ENCODE results near the gene ITPR2. TPM values are rescaled to one million over a fixed set of nuclear protein-coding genes. Genes with fewer than 3 reads are reported as not detected.

Gene ITPR2
- total RNA-seq, 1 donor from 2014 or later = 48.1 TPM

DNA sequence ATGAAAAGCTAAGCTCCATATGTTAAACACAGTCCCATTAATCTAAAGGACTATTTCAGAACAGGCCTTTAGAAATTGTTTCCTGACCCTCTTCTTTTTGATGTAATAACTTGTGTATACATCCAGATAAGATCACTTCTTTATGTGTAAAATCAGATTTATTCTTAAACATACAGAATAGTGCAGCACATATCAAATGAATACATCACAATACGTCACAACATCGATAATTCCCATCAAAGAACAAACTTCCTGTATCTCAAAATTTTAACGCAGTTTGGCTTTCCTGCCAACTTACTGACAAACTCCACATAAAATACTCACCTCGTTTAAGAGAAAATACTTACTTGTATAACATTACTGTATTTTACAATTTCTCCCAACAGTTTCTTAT, 108.7 kb downstream of the ITPR2 start:
- Histone ChIP-seq H3K4me1 (peaks cover 17% of the 10 kb centered on the region), H3K36me3 (no peaks in the 10 kb centered on the region), H3K4me3 (no peak overlapping the region), H3K27ac (no peak overlapping the region), H3K9me3 (no peaks in the 10 kb centered on the region), H3K27me3 (no peaks in the 10 kb centered on the region)
- DNase-seq (ENCODE audit: extremely low spot score in 2 of 2) = no peak
- intact Hi-C loops (cut with DNase I) = no loop called here
- TF ChIP-seq CTCF (IDR thresholded peaks at IDR 0.05) = no peak
- TF ChIP-seq POLR2AphosphoS5 (IDR thresholded peaks at IDR 0.05; ENCODE audit: insufficient read depth in 1 of 2, low read depth in 1 of 2) = no peak
- no peak for TF ChIP-seq POLR2A (IDR thresholded peaks at IDR 0.05)

DNA sequence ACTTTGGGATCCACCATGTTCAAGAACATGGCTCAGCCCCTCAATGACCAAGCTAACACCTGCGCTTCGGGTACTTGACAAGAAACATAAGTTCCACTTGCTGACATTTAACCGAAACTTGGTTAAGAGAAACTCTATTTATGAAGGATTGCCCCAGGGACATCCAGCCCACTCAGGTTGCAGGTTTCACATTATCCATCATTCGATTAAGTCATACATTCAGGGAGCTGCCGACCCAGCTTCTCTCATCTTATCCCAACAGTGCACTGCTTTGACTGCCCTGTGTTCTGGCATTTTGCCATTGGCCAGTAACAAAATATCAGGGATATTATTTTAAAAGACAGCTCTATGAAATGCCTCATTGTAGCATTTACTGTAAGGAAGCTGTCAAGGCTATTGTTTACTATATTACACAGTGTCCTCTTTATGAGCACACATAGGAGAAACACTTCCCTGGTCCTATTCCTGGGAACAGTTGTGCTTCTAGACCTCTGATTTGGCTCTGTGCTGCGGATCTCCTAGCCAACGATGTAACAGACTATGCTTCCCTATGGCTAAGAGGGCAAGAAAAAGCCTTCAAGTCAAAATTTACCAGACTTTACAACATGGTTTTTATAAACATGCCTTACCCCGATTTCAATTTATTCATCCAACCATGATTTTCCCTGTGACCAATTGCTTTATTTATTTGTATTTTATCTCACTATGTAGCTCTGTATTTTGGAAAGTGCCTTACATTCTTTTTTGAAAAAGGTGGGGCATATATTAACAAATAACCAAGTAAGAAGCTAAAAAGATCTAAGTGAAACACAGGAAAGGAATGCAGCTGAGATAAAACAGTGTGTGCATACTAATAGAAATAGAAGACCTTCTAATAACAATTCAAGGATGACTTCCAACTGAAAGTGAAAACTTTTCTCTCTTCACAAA, 109.3 kb downstream of the ITPR2 start:
- no peaks in the 10 kb centered on the region for H3K27me3 ChIP-seq
- no peak overlapping the region for H3K4me3 ChIP-seq
- TF ChIP-seq POLR2AphosphoS5 (IDR thresholded peaks at IDR 0.05; ENCODE audit: insufficient read depth in 1 of 2, low read depth in 1 of 2) = no peak
- TF ChIP-seq POLR2A (IDR thresholded peaks at IDR 0.05) = no peak
- no peak for TF ChIP-seq CTCF (IDR thresholded peaks at IDR 0.05)
- no peaks in the 10 kb centered on the region for H3K9me3 ChIP-seq
- no peak overlapping the region for H3K27ac ChIP-seq
- no peaks in the 10 kb centered on the region for H3K36me3 ChIP-seq
- intact Hi-C loops (cut with DNase I) = no loop called here
- DNase-seq (ENCODE audit: extremely low spot score in 2 of 2) = no peak
- H3K4me1 ChIP-seq = peaks cover 17% of the 10 kb centered on the region

GRCh38 chr12:26721800-26722199, 111.2 kb downstream of the ITPR2 start:
- no peak for DNase-seq (ENCODE audit: extremely low spot score in 2 of 2)
- intact Hi-C loops (cut with DNase I) = no loop called here
- Histone ChIP-seq H3K4me1 (peaks cover 17% of the 10 kb centered on the region), H3K27ac (no peak overlapping the region), H3K36me3 (no peaks in the 10 kb centered on the region), H3K27me3 (no peaks in the 10 kb centered on the region), H3K4me3 (no peak overlapping the region), H3K9me3 (no peaks in the 10 kb centered on the region)
- TF ChIP-seq POLR2A (IDR thresholded peaks at IDR 0.05) (no peak), POLR2AphosphoS5 (IDR thresholded peaks at IDR 0.05; ENCODE audit: insufficient read depth in 1 of 2, low read depth in 1 of 2) (no peak), CTCF (IDR thresholded peaks at IDR 0.05) (no peak)

- intact Hi-C loops (cut with DNase I) = no loop called here
- no peak overlapping the region for H3K4me3 ChIP-seq
- TF ChIP-seq CTCF (IDR thresholded peaks at IDR 0.05) (no peak), POLR2A (IDR thresholded peaks at IDR 0.05) (no peak), POLR2AphosphoS5 (IDR thresholded peaks at IDR 0.05; ENCODE audit: insufficient read depth in 1 of 2, low read depth in 1 of 2) (no peak)
- no peak overlapping the region for H3K27ac ChIP-seq
- peaks cover 17% of the 10 kb centered on the region for H3K4me1 ChIP-seq
- no peaks in the 10 kb centered on the region for H3K9me3 ChIP-seq
- H3K36me3 ChIP-seq = no peaks in the 10 kb centered on the region
- no peaks in the 10 kb centered on the region for H3K27me3 ChIP-seq
- no peak for DNase-seq (ENCODE audit: extremely low spot score in 2 of 2)
Observed at GRCh38 chr12:26719852-26720251, 113.1 kb downstream of the ITPR2 start.

DNA sequence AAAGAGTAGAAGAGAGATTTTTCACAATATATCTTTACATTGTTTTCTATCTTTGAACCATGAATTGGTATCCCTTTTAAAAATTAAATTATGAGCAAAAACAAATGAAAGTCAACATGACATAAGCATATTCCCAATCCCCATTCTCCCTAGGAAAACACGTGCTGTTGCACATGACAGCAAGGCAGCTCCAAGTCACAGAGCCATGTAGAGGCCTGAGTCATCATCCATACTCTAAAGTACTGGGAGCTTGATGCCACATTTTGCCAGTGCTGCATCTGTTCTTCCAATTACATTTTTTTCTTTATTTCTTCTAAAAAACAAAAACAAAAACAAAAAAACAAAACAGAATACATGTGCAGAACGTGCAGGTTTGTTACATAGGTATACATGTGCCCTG, 115.2 kb downstream of the ITPR2 start:
- no peaks in the 10 kb centered on the region for H3K4me1 ChIP-seq
- intact Hi-C loops (cut with DNase I) = no loop called here
- TF ChIP-seq CTCF (IDR thresholded peaks at IDR 0.05) (no peak), POLR2A (IDR thresholded peaks at IDR 0.05) (no peak), POLR2AphosphoS5 (IDR thresholded peaks at IDR 0.05; ENCODE audit: insufficient read depth in 1 of 2, low read depth in 1 of 2) (no peak)
- DNase-seq (ENCODE audit: extremely low spot score in 2 of 2) = no peak
- no peaks in the 10 kb centered on the region for H3K27me3 ChIP-seq
- H3K36me3 ChIP-seq = peaks cover 0 to 4% of the 10 kb centered on the region in 2 donors
- H3K4me3 ChIP-seq = no peak overlapping the region
- no peak overlapping the region for H3K27ac ChIP-seq
- H3K9me3 ChIP-seq = no peaks in the 10 kb centered on the region
